ENCODE data around the gene MCL1.

MCL1 gene

DNA sequence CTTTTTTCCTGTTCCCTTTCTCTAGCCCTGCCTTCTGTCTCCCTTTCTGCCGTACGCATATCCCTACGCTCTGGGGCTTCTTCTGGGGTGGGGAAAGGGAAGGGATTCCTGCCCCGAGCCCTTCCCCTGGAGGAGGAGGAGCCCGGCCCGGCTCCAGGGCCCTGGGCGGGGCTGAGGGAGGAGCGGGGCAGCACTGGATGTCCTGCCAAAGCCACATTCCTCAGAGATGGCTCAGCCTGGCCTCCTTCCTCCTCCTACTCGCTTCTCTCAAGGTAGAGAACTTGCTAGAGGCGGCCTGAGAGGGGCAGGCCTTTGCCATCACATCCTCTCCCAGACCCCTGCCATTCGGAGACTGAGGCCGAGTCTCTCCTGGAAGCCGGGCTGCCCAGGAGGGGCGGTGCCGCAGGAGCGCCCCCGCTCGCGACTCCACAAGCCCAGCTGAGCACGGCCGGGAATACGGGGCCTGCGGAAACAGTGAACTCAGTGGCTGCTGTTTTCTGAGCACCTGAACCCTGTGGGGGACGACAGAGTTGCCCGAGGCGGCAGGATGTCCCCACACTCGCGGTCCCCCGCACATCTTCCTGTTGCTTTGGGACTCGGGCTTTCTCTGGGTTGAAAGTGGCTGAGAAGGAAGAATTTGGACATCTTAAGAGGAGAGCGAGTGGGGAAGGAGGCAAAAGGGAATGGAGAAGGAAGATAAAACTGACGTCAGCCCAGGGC lies 18.0 kb downstream of the MCL1 start (continued):
- TF ChIP-seq, protein P1, sequence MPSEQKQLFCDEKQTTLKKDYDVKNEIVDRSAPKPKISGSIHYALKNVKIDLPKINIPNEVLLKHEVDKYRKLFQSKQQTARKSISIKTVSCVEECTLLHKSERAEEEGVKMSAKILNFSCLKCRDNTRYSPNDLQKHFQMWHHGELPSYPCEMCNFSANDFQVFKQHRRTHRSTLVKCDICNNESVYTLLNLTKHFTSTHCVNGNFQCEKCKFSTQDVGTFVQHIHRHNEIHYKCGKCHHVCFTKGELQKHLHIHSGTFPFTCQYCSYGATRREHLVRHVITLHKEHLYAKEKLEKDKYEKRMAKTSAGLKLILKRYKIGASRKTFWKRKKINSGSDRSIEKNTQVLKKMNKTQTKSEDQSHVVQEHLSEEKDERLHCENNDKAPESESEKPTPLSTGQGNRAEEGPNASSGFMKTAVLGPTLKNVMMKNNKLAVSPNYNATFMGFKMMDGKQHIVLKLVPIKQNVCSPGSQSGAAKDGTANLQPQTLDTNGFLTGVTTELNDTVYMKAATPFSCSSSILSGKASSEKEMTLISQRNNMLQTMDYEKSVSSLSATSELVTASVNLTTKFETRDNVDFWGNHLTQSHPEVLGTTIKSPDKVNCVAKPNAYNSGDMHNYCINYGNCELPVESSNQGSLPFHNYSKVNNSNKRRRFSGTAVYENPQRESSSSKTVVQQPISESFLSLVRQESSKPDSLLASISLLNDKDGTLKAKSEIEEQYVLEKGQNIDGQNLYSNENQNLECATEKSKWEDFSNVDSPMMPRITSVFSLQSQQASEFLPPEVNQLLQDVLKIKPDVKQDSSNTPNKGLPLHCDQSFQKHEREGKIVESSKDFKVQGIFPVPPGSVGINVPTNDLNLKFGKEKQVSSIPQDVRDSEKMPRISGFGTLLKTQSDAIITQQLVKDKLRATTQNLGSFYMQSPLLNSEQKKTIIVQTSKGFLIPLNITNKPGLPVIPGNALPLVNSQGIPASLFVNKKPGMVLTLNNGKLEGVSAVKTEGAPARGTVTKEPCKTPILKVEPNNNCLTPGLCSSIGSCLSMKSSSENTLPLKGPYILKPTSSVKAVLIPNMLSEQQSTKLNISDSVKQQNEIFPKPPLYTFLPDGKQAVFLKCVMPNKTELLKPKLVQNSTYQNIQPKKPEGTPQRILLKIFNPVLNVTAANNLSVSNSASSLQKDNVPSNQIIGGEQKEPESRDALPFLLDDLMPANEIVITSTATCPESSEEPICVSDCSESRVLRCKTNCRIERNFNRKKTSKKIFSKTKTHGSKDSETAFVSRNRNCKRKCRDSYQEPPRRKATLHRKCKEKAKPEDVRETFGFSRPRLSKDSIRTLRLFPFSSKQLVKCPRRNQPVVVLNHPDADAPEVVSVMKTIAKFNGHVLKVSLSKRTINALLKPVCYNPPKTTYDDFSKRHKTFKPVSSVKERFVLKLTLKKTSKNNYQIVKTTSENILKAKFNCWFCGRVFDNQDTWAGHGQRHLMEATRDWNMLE (tag by site-specific recombination; conservative IDR thresholded peaks at IDR 0.05; ENCODE audit: low read depth) = no peak
- TF ChIP-seq ZNF544 (tag by site-specific recombination; IDR thresholded peaks at IDR 0.05) = no peak
- no peak for TF ChIP-seq ZNF704 (tag by site-specific recombination; IDR thresholded peaks at IDR 0.05)
- TF ChIP-seq ZNF37A (tag by site-specific recombination; IDR thresholded peaks at IDR 0.05) = no peak
- TF ChIP-seq, protein P2, sequence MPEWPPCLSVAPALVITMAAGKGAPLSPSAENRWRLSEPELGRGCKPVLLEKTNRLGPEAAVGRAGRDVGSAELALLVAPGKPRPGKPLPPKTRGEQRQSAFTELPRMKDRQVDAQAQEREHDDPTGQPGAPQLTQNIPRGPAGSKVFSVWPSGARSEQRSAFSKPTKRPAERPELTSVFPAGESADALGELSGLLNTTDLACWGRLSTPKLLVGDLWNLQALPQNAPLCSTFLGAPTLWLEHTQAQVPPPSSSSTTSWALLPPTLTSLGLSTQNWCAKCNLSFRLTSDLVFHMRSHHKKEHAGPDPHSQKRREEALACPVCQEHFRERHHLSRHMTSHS (tag by site-specific recombination; IDR thresholded peaks at IDR 0.05) = no peak
- TF ChIP-seq ZNF302 (tag by site-specific recombination; IDR thresholded peaks at IDR 0.05; ENCODE audit: low read depth) = no peak
- TF ChIP-seq RBAK (tag by site-specific recombination; IDR thresholded peaks at IDR 0.05) = no peak
- no peak for TF ChIP-seq ZNF311 (tag by site-specific recombination; IDR thresholded peaks at IDR 0.05; ENCODE audit: borderline replicate concordance)
- TF ChIP-seq ZNF391 (tag by site-specific recombination; IDR thresholded peaks at IDR 0.05; ENCODE audit: borderline replicate concordance, low read depth) = peak; percentile 78; the same call in 1 of the 2 replicates
- 0 out of 2 replicates have a peak, but pooled peaks have one; percentile 16 for TF ChIP-seq ZNF513 (tag by site-specific recombination; IDR thresholded peaks at IDR 0.05)
- 0 out of 2 replicates have a peak, but pooled peaks have one; percentile 38 for TF ChIP-seq PBX3 (CRISPR knock-in tag; IDR thresholded peaks at IDR 0.05)
- TF ChIP-seq ZNF169 (tag by site-specific recombination; IDR thresholded peaks at IDR 0.05) = no peak
- TF ChIP-seq ZNF10 (tag by site-specific recombination; IDR thresholded peaks at IDR 0.05) = peak; percentile 42; the same call in 1 of the 2 replicates
- TF ChIP-seq SCRT1 (tag by site-specific recombination; IDR thresholded peaks at IDR 0.05; ENCODE audit: borderline replicate concordance) = no peak
- no peak for TF ChIP-seq WT1 (tag by site-specific recombination; IDR thresholded peaks at IDR 0.05)
- TF ChIP-seq ZNF148 (tag by site-specific recombination; IDR thresholded peaks at IDR 0.05; ENCODE audit: borderline replicate concordance) = no peak
- no peak for TF ChIP-seq ZNF157 (tag by site-specific recombination; IDR thresholded peaks at IDR 0.05)
- TF ChIP-seq ZNF501 (tag by site-specific recombination; IDR thresholded peaks at IDR 0.05) = peak; percentile 92
- TF ChIP-seq ZNF830 (tag by site-specific recombination; IDR thresholded peaks at IDR 0.05; ENCODE audit: low read depth) = no peak
- no peak for TF ChIP-seq ZNF350 (tag by site-specific recombination; IDR thresholded peaks at IDR 0.05)
- no peak for TF ChIP-seq ZNF654 (tag by site-specific recombination; IDR thresholded peaks at IDR 0.05; ENCODE audit: low read depth)
- no peak for TF ChIP-seq ZNF426 (tag by site-specific recombination; IDR thresholded peaks at IDR 0.05)
- TF ChIP-seq, protein P3, sequence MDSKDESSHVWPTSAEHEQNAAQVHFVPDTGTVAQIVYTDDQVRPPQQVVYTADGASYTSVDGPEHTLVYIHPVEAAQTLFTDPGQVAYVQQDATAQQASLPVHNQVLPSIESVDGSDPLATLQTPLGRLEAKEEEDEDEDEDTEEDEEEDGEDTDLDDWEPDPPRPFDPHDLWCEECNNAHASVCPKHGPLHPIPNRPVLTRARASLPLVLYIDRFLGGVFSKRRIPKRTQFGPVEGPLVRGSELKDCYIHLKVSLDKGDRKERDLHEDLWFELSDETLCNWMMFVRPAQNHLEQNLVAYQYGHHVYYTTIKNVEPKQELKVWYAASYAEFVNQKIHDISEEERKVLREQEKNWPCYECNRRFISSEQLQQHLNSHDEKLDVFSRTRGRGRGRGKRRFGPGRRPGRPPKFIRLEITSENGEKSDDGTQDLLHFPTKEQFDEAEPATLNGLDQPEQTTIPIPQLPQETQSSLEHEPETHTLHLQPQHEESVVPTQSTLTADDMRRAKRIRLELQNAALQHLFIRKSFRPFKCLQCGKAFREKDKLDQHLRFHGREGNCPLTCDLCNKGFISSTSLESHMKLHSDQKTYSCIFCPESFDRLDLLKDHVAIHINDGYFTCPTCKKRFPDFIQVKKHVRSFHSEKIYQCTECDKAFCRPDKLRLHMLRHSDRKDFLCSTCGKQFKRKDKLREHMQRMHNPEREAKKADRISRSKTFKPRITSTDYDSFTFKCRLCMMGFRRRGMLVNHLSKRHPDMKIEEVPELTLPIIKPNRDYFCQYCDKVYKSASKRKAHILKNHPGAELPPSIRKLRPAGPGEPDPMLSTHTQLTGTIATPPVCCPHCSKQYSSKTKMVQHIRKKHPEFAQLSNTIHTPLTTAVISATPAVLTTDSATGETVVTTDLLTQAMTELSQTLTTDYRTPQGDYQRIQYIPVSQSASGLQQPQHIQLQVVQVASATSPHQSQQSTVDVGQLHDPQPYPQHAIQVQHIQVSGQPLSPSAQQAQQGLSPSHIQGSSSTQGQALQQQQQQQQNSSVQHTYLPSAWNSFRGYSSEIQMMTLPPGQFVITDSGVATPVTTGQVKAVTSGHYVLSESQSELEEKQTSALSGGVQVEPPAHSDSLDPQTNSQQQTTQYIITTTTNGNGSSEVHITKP (tag by site-specific recombination; IDR thresholded peaks at IDR 0.05) = peak; percentile 67

Measured in HEK293 (cell line).